Esophagus muscularis mucosa (tissue), 3 donors: Measurements from ENCODE around the gene CCDC102B.

Experiments
- EP300 ChIP-seq: sonication (generic); formaldehyde crosslinking; IDR thresholded peaks from one replicate; pipeline ENCODE4 v1.6.1; 2017; ENCODE audit warnings: antibody characterized with exemption
- POLR2A ChIP-seq: fragments of 450-650 bp; IDR thresholded peaks from one replicate; pipeline ENCODE4 v1.6.1; 2017; ENCODE audit warnings: antibody characterized with exemption, moderate library complexity, mild to moderate bottlenecking, low read depth
- POLR2AphosphoS5 ChIP-seq, 2 donors: sonication (generic); formaldehyde crosslinking; IDR thresholded peaks; one replicate each; pipeline ENCODE4 v1.6.1; 2017; ENCODE audit warnings: antibody characterized with exemption in 2 of 2

GRCh38 chr18:68940039-68940438, 142.2 kb downstream of the CCDC102B start:
- TF ChIP-seq POLR2A, result no peak
- TF ChIP-seq EP300, result no peak
- TF ChIP-seq POLR2AphosphoS5 (IDR thresholded peaks at IDR 0.05), result no peak
